Measurements from ENCODE around the gene DEDD2. TPM values are rescaled to one million over a fixed set of nuclear protein-coding genes. Genes with fewer than 3 reads are reported as not detected.

DEDD2 gene
- total and polyA plus RNA-seq, 3 donors from 2014 or later, result 40.7 to 80.0 (median 54.4) TPM

DNA sequence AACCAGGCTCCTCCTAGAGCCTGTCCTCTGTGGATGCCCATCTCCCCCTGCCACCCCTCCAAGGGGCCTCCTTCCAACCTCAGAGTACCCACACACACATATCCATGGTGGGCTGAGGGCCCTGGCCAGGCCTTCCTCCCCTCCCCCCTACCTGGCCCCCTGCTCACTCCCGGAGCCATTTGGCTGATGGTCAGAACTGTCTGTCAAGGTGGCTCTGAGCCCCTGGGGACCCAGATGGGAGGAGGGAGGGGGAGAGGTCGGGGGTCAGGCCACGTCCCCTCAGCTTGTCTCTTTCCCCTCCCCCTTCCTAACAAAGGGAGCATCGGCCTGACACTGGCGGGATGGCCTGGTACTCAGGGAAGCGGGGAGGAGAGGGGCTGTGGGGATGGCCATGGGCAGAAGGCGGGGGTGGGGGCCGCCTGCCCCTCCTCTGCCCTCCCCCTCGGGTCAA lies 66.5 kb downstream of the DEDD2 start:
- Histone ChIP-seq H3K27me3 (no peaks in the 10 kb centered on the region), H3K4me3 (no peak overlapping the region), H3K4me1 (no peaks in the 10 kb centered on the region), H3K27ac (no peak overlapping the region), H3K9me3 (no peaks in the 10 kb centered on the region), H3K36me3 (ENCODE audit: low read depth, missing control alignments) (no peaks in the 10 kb centered on the region)
- WGBS, 2 donors, result 41 to 48% methylated on average over 6 to 9 of the region's 9 CpGs
- intact Hi-C loops (cut with DNase I; ENCODE audit: low total_unique reads), result no loop called here
- DNase-seq, result no peak
- TF ChIP-seq, protein P1, sequence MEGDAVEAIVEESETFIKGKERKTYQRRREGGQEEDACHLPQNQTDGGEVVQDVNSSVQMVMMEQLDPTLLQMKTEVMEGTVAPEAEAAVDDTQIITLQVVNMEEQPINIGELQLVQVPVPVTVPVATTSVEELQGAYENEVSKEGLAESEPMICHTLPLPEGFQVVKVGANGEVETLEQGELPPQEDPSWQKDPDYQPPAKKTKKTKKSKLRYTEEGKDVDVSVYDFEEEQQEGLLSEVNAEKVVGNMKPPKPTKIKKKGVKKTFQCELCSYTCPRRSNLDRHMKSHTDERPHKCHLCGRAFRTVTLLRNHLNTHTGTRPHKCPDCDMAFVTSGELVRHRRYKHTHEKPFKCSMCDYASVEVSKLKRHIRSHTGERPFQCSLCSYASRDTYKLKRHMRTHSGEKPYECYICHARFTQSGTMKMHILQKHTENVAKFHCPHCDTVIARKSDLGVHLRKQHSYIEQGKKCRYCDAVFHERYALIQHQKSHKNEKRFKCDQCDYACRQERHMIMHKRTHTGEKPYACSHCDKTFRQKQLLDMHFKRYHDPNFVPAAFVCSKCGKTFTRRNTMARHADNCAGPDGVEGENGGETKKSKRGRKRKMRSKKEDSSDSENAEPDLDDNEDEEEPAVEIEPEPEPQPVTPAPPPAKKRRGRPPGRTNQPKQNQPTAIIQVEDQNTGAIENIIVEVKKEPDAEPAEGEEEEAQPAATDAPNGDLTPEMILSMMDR (IDR thresholded peaks at IDR 0.05), result no peak
- TF ChIP-seq POLR2A (IDR thresholded peaks at IDR 0.05), result no peak

DNA sequence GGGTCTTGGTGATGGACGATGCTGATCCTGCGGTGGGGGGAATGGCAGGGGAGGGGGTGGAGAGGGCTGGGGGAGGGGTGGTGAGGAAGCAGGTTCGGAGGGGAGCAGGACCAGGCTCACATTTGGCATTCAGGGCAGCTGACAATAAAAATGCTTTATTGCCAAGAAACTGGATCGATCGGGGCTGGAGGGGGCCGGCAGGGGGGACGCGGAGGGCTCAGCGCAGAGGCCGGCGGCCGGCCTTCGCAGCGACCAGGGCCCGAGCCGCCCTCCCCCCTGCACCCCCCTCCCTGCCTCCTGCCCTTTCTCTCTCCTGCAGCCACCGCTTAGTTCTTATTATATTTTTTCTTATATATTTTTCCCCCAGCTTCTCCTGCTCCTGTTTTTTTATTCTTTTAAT lies 67.1 kb downstream of the DEDD2 start:
- Histone ChIP-seq H3K27me3 (no peaks in the 10 kb centered on the region), H3K4me3 (no peak overlapping the region), H3K36me3 (ENCODE audit: low read depth, missing control alignments) (no peaks in the 10 kb centered on the region), H3K27ac (no peak overlapping the region), H3K4me1 (no peaks in the 10 kb centered on the region), H3K9me3 (no peaks in the 10 kb centered on the region)
- intact Hi-C loops (cut with DNase I; ENCODE audit: low total_unique reads), result no loop called here
- WGBS, 2 donors, result 23 to 30% methylated on average over 17 of the region's 17 CpGs
- TF ChIP-seq POLR2A (IDR thresholded peaks at IDR 0.05), result no peak
- TF ChIP-seq, protein P1 (IDR thresholded peaks at IDR 0.05), result no peak
- no peak for DNase-seq

DNA sequence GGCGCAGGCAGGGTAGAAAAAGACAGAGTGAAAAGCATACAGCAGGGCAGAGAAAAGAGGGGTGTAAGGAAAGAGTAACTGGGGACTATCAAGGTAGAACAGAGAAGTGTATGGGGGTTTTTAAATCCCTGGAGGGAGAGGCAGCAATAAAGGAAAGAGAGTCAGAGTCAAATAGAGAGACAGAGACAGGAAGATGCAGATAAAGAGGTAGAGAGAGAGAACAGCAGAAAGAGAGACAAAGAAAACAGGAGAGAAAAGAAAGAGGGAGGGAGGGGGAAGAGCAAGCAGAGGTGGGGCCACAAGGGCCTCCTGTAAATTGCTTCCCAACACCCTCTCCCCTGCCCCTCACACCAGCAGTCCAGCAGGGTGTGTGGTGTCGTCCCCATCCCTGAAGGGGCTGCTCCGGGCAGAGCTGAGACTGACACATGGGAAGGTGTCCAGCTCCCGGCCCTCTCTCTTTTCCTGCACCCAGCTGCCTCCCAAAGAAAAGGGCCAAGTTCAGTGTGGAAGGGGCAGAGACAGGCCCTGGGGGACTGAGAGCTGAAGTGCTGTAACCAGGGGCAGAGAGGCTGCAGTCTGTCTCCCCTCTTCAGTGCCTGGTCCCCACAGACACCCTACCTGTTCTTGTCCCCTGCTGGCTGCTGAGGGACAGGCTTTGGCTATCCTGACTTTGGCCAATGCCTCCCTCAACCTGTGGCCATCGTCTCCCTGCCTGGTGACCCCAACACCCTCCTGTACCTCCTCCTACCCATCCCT lies 67.9 kb downstream of the DEDD2 start:
- Histone ChIP-seq H3K9me3 (no peaks in the 10 kb centered on the region), H3K36me3 (ENCODE audit: low read depth, missing control alignments) (no peaks in the 10 kb centered on the region), H3K27me3 (no peaks in the 10 kb centered on the region), H3K4me3 (no peak overlapping the region), H3K4me1 (no peaks in the 10 kb centered on the region), H3K27ac (no peak overlapping the region)
- no peak for DNase-seq
- intact Hi-C loops (cut with DNase I; ENCODE audit: low total_unique reads), result no loop called here
- WGBS, 2 donors, result 60 to 65% methylated on average over 5 of the region's 5 CpGs
- TF ChIP-seq POLR2A (IDR thresholded peaks at IDR 0.05), result no peak
- TF ChIP-seq, protein P1 (IDR thresholded peaks at IDR 0.05), result no peak

Other genes starting within 250 kb of the DEDD2 start
- 10 to 100 TPM; 30.3 to 60.8 TPM for gene ATP1A3, start 223.4 kb downstream of the DEDD2 start, total RNA-seq
- 87.3 TPM for gene ATP1A3, start 223.4 kb downstream of the DEDD2 start, polyA plus RNA-seq (ENCODE audit: insufficient read depth, low read depth, low replicate concordance)
- 10 to 100 TPM; 43.8 to 87.4 TPM for gene GRIK5, start 147.5 kb downstream of the DEDD2 start, total RNA-seq
- gene GRIK5, start 147.5 kb downstream of the DEDD2 start, polyA plus RNA-seq (ENCODE audit: insufficient read depth, low read depth, low replicate concordance), result 31.7 TPM
- gene ZNF574, start 141.5 kb downstream of the DEDD2 start, total RNA-seq, result 10 to 100 TPM; 63.2 to 64.8 TPM
- gene ZNF574, start 141.5 kb downstream of the DEDD2 start, polyA plus RNA-seq (ENCODE audit: insufficient read depth, low read depth, low replicate concordance), result 47.4 TPM
- 10 to 100 TPM in 1 of 2 donors, 1 to 10 TPM in 1; 9.4 to 20.6 TPM for gene POU2F2, start 85.2 kb downstream of the DEDD2 start, total RNA-seq
- 13.2 TPM for gene POU2F2, start 85.2 kb downstream of the DEDD2 start, polyA plus RNA-seq (ENCODE audit: insufficient read depth, low read depth, low replicate concordance)
- 10 to 100 TPM; 10.1 to 12.2 TPM for gene ZNF526, start 2.6 kb upstream of the DEDD2 start, total RNA-seq
- gene ZNF526, start 2.6 kb upstream of the DEDD2 start, polyA plus RNA-seq (ENCODE audit: insufficient read depth, low read depth, low replicate concordance), result 10.1 TPM
- gene GSK3A, start 24.9 kb upstream of the DEDD2 start, total RNA-seq, result 10 to 100 TPM; 54.3 to 64.3 TPM
- 98.1 TPM for gene GSK3A, start 24.9 kb upstream of the DEDD2 start, polyA plus RNA-seq (ENCODE audit: insufficient read depth, low read depth, low replicate concordance)
- gene ERF, start 37.5 kb upstream of the DEDD2 start, total RNA-seq, result 100 to 1,000 TPM in 1 of 2 donors, 10 to 100 TPM in 1; 85.4 to 120 TPM
- gene ERF, start 37.5 kb upstream of the DEDD2 start, polyA plus RNA-seq (ENCODE audit: insufficient read depth, low read depth, low replicate concordance), result 59.6 TPM
- 100 to 1,000 TPM; 163 to 181 TPM for gene CIC, start 51.6 kb upstream of the DEDD2 start, total RNA-seq
- 95.6 TPM for gene CIC, start 51.6 kb upstream of the DEDD2 start, polyA plus RNA-seq (ENCODE audit: insufficient read depth, low read depth, low replicate concordance)
- gene PRR19, start 84.5 kb upstream of the DEDD2 start, total RNA-seq, result 10 to 100 TPM; 16.8 to 18.3 TPM
- gene PRR19, start 84.5 kb upstream of the DEDD2 start, polyA plus RNA-seq (ENCODE audit: insufficient read depth, low read depth, low replicate concordance), result 37.4 TPM
- gene PAFAH1B3, start 84.9 kb upstream of the DEDD2 start, total RNA-seq, result 10 to 100 TPM; 50.7 to 66.7 TPM
- gene PAFAH1B3, start 84.9 kb upstream of the DEDD2 start, polyA plus RNA-seq (ENCODE audit: insufficient read depth, low read depth, low replicate concordance), result 45.1 TPM
- gene TMEM145, start 95.6 kb upstream of the DEDD2 start, total RNA-seq, result 10 to 100 TPM in 1 of 2 donors, 1 to 10 TPM in 1; 7.2 to 12.3 TPM
- gene TMEM145, start 95.6 kb upstream of the DEDD2 start, polyA plus RNA-seq (ENCODE audit: insufficient read depth, low read depth, low replicate concordance), result 6.9 TPM
- gene MEGF8, start 108.0 kb upstream of the DEDD2 start, total RNA-seq, result 10 to 100 TPM; 26.9 to 27.3 TPM
- 18.8 TPM for gene MEGF8, start 108.0 kb upstream of the DEDD2 start, polyA plus RNA-seq (ENCODE audit: insufficient read depth, low read depth, low replicate concordance)
- gene CNFN, start 172.6 kb upstream of the DEDD2 start, total RNA-seq, result 1 to 10 TPM; 1.9 to 5.0 TPM
- gene CNFN, start 172.6 kb upstream of the DEDD2 start, polyA plus RNA-seq (ENCODE audit: insufficient read depth, low read depth, low replicate concordance), result 2.2 TPM
- 10 to 100 TPM; 49.2 to 73.5 TPM for gene LIPE, start 209.7 kb upstream of the DEDD2 start, total RNA-seq
- 131 TPM for gene LIPE, start 209.7 kb upstream of the DEDD2 start, polyA plus RNA-seq (ENCODE audit: insufficient read depth, low read depth, low replicate concordance)
- not detected for gene CXCL17, start 225.3 kb upstream of the DEDD2 start, total RNA-seq
- gene CXCL17, start 225.3 kb upstream of the DEDD2 start, polyA plus RNA-seq (ENCODE audit: insufficient read depth, low read depth, low replicate concordance), result not detected

Data from testis (tissue), 3 donors.